Measurements from ENCODE around the gene ALK. TPM values are rescaled to one million over a fixed set of nuclear protein-coding genes. Genes with fewer than 3 reads are reported as not detected.
A peak's percentile ranks its signal among the peaks of the same experiment; 100 is the strongest.

ALK gene
- polyA plus RNA-seq, 1 of the 3 experiments (the other 2 are of a cell fraction), result 0.30 TPM

- Histone ChIP-seq H3K79me2 (ENCODE audit: insufficient read depth) (no peaks in the 10 kb centered on the region), H3F3A (replicated peaks; ENCODE audit: insufficient read depth) (no peaks in the 10 kb centered on the region), H3K9ac (no peak overlapping the region), H3K27ac (ENCODE audit: low read depth in 2 of 2, low read length in 1 of 2) (peak overlapping the region in 1 of 2 experiments; percentile 85; a peak in 2 of 4 replicates), H3K4me1 (ENCODE audit: control insufficient read depth in 1 of 2, insufficient read depth in 2 of 2, low read depth in 1 of 2, low read length in 1 of 2) (peaks cover 0 to 39% of the 10 kb centered on the region in 2 experiments; a peak in 1 of 4 replicates), H4K20me1 (ENCODE audit: insufficient read depth) (no peaks in the 10 kb centered on the region), H3K27me3 (ENCODE audit: insufficient read depth) (peaks cover under 1% of the 10 kb centered on the region; the same call in 1 of the 2 replicates), H3K9me2 (no peaks in the 10 kb centered on the region), H2AFZ (ENCODE audit: low read depth) (no peak overlapping the region), H3K36me3 (replicated peaks in 1 of 2; ENCODE audit: control insufficient read depth in 1 of 2, insufficient read depth in 2 of 2, low read length in 1 of 2) (no peaks in the 10 kb centered on the region), H3K9me3 (no peaks in the 10 kb centered on the region), H3K4me2 (no peak overlapping the region), H3K4me3 (ENCODE audit: low read depth in 2 of 2, low read length in 1 of 2) (no peak overlapping the region)
- ChIA-PET POLR2A (interaction anchor here (0.9 to 2.2 kb wide), 5 partner anchors 13 to 31 kb away, joined by 3 to 10 read pairs (median 5); no protein-coding TSS in a partner anchor), CTCF (interaction anchor here (0.9 to 2.7 kb wide), 9 partner anchors 8 to 777 kb away, joined by 3 to 9 read pairs (median 3); no protein-coding TSS in a partner anchor)
- peak; percentile 91 for DNase-seq
- WGBS (ENCODE audit: low lambda C conversion rate), result 34% methylated on average over 11 of the region's 11 CpGs
- TF ChIP-seq RCOR1 (IDR thresholded peaks at IDR 0.05; ENCODE audit: low read length) (no peak; the same call in 1 of the 2 replicates), REST (IDR thresholded peaks at IDR 0.05; ENCODE audit: low read depth, low read length) (no peak), CHD2 (IDR thresholded peaks at IDR 0.05; ENCODE audit: low read length, partially characterized antibody) (peak; percentile 49), ZBTB33 (IDR thresholded peaks at IDR 0.05; ENCODE audit: borderline replicate concordance, low read depth) (no peak), EP300 (IDR thresholded peaks at IDR 0.05; ENCODE audit: borderline replicate concordance in 1 of 2, low read depth in 1 of 2, low read length in 1 of 2) (peak in 1 of 2 experiments; percentile 85; a peak in 1 of 4 replicates), POLR2AphosphoS5 (IDR thresholded peaks at IDR 0.05; ENCODE audit: low read depth, low read length) (no peak)
Measured at GRCh38 chr2:29249666-29250253, 671.6 kb downstream of the ALK start.

GRCh38 chr2:29247336-29247914, 674.0 kb downstream of the ALK start:
- no peaks in the 10 kb centered on the region for H3K9me2 ChIP-seq
- H3K27me3 ChIP-seq (ENCODE audit: insufficient read depth), result no peaks in the 10 kb centered on the region
- POLR2A ChIA-PET, result interaction anchor here (1.0 kb wide), 1 partner anchor 15 kb away, joined by 3 read pairs; no protein-coding TSS in a partner anchor
- H3K27ac ChIP-seq (ENCODE audit: low read depth in 2 of 2, low read length in 1 of 2), result peak overlapping the region in 1 of 2 experiments; percentile 12; a peak in 1 of 4 replicates
- H3K4me3 ChIP-seq (ENCODE audit: low read depth in 2 of 2, low read length in 1 of 2), result no peak overlapping the region
- no peak overlapping the region for H2AFZ ChIP-seq (ENCODE audit: low read depth)
- CTCF ChIA-PET, result interaction anchor here (1.4 kb wide), 1 partner anchor 8 kb away, joined by 3 read pairs; no protein-coding TSS in a partner anchor
- H3K4me2 ChIP-seq, result no peak overlapping the region
- H3F3A ChIP-seq (replicated peaks; ENCODE audit: insufficient read depth), result no peaks in the 10 kb centered on the region
- no peaks in the 10 kb centered on the region for H4K20me1 ChIP-seq (ENCODE audit: insufficient read depth)
- H3K36me3 ChIP-seq (replicated peaks in 1 of 2; ENCODE audit: control insufficient read depth in 1 of 2, insufficient read depth in 2 of 2, low read length in 1 of 2), result no peaks in the 10 kb centered on the region
- no peaks in the 10 kb centered on the region for H3K79me2 ChIP-seq (ENCODE audit: insufficient read depth)
- DNase-seq, result no peak
- H3K9me3 ChIP-seq, result no peaks in the 10 kb centered on the region
- no peak overlapping the region for H3K9ac ChIP-seq
- 78% methylated on average over 7 of the region's 7 CpGs for WGBS (ENCODE audit: low lambda C conversion rate)
- peaks cover 0 to 33% of the 10 kb centered on the region in 2 experiments; a peak in 1 of 4 replicates for H3K4me1 ChIP-seq (ENCODE audit: control insufficient read depth in 1 of 2, insufficient read depth in 2 of 2, low read depth in 1 of 2, low read length in 1 of 2)
- TF ChIP-seq RXRA (IDR thresholded peaks at IDR 0.05; ENCODE audit: borderline replicate concordance, low read depth) (no peak), MXI1 (IDR thresholded peaks at IDR 0.05; ENCODE audit: low read depth, low read length) (no peak), SIN3A (IDR thresholded peaks at IDR 0.05; ENCODE audit: borderline replicate concordance, low read depth, low read length) (no peak), ELF1 (IDR thresholded peaks at IDR 0.05) (no peak), FOXM1 (IDR thresholded peaks at IDR 0.05; ENCODE audit: low read depth) (no peak), TAF1 (IDR thresholded peaks at IDR 0.05; ENCODE audit: borderline replicate concordance, low read depth, low read length) (no peak), RCOR1 (IDR thresholded peaks at IDR 0.05; ENCODE audit: low read length) (no peak), NFIC (IDR thresholded peaks at IDR 0.05; ENCODE audit: borderline replicate concordance) (no peak), GABPA (IDR thresholded peaks at IDR 0.05; ENCODE audit: low read depth) (no peak), REST (IDR thresholded peaks at IDR 0.05; ENCODE audit: low read depth, low read length) (no peak)
